Neural progenitor cell (in vitro differentiated cells): ENCODE data around the gene SPRED2.

ENCODE experiments used
- EZH2 ChIP-seq: fragments of 200-600 bp; sonication (generic); IDR thresholded peaks from 2 replicates; pipeline ENCODE4 v1.6.1; 2017; ENCODE audit warnings: antibody characterized with exemption, mild to moderate bottlenecking, moderate library complexity
- EZH2phosphoT487 ChIP-seq: fragments of 200-600 bp; sonication (generic); IDR thresholded peaks from 2 replicates; pipeline ENCODE4 v1.6.1; 2017; ENCODE audit warnings: antibody characterized with exemption
- TF ChIP-seq, protein P1 (sequence below): fragments of 200-600 bp; sonication (generic); IDR thresholded peaks from 2 replicates; pipeline ENCODE4 v1.5.1; 2017; ENCODE audit warnings: antibody characterized with exemption, mild to moderate bottlenecking

DNA sequence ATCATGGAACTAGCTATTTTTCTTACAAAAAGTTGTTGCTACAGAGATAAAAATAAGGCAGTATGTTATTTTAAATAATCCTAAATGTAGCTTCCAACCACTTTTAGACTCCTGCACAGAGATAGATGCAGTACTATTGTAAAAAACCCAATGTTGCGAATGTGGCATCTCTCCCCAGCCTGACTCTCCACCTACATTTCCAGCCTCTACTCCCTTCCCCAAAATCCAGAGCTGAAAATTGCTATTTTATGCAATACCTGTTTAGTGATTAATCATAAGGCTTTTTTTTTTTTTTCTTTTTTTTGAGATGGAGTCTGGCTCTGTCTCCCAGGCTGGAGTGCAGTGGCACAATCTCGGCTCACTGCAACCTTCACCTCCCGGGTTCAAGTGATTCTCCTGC is 39.4 kb downstream of the SPRED2 start:
- no peak for TF ChIP-seq EZH2phosphoT487
- TF ChIP-seq EZH2: no peak
- TF ChIP-seq, protein P1, sequence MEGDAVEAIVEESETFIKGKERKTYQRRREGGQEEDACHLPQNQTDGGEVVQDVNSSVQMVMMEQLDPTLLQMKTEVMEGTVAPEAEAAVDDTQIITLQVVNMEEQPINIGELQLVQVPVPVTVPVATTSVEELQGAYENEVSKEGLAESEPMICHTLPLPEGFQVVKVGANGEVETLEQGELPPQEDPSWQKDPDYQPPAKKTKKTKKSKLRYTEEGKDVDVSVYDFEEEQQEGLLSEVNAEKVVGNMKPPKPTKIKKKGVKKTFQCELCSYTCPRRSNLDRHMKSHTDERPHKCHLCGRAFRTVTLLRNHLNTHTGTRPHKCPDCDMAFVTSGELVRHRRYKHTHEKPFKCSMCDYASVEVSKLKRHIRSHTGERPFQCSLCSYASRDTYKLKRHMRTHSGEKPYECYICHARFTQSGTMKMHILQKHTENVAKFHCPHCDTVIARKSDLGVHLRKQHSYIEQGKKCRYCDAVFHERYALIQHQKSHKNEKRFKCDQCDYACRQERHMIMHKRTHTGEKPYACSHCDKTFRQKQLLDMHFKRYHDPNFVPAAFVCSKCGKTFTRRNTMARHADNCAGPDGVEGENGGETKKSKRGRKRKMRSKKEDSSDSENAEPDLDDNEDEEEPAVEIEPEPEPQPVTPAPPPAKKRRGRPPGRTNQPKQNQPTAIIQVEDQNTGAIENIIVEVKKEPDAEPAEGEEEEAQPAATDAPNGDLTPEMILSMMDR: no peak
